ENCODE measurements around the gene VANGL2.
A peak's percentile ranks its signal among the peaks of the same experiment; 100 is the strongest.

The VANGL2 gene

DNA sequence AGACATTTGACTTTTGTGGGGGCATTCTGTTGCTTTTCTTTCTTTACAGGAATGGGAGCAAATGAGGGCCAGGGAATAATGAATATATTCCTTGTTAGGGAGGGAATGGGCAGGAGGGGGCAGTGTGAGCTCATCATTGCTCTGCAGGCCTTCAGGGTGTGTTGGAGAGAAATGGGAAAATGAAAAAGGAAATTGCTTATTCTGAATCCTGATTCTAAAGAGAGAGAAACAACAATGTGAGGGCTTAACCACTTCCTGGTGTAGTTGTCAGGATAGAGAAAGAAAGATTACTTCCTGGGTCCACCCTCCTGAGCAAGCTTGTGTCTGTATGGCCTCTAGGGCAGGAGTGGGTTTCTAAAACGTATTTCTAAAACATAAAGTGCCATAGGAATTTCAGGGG is 28.3 kb downstream of the VANGL2 start:
- peak; percentile 42 for DNase-seq (ENCODE audit: low spot score)

DNA sequence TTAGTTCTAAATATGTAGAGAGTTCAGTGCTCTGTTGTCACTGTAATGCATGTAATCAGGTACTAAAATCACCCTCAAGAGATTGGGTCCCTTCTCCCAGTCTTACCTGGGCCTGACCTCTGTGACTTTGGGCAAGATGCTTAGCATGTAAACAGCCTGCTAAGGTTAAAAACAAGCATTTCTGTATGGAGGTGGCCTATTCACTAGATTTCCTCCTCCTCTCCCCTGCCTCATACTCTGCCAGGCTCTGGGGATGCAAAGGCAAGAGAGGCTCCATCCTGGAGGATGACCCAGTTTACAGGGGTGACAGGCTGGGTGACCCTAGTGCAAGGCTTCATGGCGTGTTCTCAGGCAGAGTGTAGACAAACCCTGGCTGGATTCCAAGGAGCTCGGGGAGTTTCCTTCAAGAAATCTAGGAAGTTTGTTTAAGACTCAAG is 28.8 kb downstream of the VANGL2 start:
- DNase-seq (ENCODE audit: low spot score), result no peak

DNA sequence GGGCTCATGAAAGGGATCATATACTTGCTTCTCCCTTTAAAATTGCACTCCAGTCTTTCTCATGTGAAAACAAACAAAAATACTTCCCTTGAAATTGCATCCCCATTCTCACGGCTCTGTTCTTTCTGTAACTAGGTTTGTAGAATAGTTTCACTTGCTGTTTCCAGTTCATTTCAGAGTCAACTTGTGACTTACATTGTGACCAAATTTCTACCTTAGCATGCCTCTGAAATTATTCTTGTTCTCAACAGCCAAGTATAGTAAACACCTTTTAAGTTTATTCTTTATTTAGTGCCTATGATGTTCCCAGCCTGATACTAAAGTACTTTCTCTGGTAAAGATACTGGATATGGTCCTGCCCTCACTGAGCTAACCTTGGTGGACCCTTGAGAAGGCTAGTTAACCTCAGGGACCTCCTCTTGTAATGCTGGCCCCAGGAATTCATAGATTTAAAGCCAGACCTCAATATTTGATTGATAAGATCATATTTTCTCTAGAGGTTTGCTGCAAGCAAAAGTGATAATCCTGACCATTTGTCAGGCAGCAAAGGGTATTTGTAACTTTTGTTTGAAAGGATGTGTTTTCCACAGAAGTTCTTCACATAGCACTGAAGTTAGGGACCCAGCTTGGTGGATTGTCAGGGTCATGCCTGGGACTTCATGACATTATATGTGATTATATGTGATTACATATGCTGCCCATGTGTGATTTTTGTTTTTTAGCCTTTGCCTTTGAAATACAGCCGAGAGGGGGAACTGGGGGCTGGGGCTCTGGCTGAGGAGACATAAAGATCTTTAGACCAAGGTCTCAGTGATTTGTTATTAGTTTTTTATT is 29.6 kb downstream of the VANGL2 start:
- DNase-seq (ENCODE audit: low spot score), result no peak

DNA sequence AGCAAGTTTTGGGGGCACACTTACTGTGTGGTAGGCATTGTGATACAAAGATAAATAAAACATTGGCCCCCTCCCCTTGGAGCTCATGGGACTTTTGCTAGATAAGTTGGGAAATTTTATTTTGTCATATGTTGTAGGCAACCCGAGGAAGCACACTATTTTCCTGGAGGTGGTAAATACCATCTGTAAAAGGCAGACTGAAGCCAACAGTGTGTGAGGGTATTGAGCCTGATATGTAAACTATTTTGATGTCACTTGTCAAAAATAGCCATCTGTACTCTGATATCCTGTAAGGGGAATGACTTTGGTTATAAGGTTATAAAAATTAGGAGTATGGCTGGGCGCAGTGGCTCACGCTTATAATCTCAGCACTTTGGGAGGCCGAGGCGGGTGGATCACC is 30.6 kb downstream of the VANGL2 start:
- no peak for DNase-seq (ENCODE audit: low spot score)

DNA sequence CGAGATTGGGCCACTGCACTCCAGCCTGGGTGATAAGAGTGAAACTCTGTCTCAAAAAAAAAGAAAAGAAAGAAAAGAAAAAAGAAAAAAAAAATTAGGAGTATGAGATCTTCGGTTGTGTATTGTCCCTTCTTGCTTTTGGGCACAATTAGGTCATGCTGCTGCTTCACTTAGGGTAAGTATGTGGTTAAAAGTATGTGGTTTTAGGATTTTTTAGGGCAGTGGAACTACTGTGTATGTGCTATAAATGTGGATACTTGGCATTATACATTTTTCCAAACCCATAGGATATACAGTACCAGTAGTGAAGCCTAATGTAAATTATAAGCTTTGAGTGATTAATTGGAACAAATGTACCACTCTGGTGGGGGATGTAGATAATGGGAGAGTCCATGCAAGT is 31.2 kb downstream of the VANGL2 start:
- no peak for DNase-seq (ENCODE audit: low spot score)

DNA sequence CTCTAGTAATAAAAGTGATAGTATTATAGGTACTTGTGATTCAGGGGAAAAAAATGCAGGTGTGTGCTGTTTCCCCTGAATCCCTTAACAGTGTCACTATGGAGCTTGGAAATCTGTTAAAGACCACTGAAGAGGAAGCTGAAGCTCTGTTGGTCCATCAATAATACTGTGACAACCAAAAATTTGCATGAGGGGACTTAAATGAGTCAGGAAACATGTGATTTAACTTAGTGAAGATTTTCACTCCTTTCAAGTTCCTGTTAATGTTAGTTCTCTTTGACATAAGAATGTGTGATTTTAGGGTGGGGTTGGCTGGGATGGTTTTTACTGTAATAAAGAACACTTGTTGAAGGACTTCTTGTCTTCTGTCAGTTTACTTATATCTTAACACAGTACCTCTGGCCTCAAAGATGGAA is 32.0 kb downstream of the VANGL2 start:
- no peak for DNase-seq (ENCODE audit: low spot score)

GRCh38 chr1:160436966-160437365 is 36.6 kb downstream of the VANGL2 start:
- no peak for DNase-seq (ENCODE audit: low spot score)

DNA sequence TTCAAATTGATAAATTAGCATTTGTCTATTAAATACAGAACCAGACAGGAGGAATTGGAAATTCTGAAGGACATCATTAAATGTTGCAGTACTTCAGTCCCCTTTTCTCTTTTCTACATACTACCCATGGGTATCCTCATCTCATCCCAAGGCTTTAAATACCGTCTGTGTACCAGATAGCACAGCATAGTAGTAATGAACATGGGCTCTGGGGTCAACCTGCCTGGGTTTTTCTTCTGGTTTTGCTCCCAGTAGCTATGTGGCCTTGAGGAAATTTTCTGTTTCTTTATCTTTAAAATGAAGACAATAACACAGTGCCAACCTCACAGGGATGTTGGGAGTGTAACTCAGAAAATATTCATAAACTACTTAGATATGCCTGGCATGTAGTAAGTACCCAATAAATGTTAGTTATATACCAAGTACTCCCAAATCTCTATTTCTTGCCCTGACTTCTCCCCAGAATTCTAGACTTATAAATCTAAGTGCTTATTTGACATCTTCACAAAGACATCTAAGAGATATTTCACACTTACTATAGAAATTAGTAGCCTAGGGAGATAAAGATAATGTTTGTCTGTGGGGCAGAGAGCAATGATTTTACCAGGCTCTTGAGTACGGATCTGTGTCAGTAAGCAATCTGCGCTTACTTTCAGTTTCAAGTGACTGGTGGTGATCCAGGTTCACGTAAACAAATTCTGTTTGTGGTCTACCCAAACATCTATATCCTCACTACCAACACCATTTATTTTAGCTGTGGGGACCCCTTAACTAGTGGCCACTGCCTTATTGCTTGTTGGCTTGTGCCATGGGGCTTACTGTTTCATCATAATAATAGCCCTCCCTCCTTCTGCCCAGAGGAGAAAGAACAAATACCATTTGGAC is 37.3 kb downstream of the VANGL2 start:
- no peak for DNase-seq (ENCODE audit: low spot score)

DNA sequence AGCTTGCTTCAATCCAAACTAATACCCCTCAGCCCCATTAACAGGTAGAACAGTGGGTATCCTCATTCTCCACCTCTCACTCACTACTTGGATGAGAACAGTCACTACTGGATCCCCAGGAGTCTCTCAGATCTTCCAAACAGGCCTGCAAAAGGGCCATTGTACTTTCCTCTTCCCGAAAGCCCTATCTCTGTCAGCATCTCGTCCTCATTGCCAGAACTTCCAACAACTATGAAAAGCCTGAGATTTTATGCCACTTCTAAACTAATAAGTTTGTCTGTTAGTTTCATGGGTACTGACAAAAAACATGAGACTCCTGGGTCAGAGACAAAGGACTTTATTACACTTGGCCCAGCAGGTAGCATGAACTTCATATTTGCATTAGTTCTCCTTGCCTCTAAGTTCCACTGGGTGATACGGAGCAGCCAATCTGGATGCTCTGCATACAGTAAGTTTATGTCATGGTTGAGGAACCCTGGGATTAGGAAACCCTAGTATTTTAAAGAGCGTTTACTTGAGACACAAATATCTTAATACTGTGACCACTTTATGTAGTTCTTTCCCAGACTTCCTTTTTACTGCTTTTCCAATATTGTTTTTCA is 38.1 kb downstream of the VANGL2 start:
- DNase-seq (ENCODE audit: low spot score), result no peak

GRCh38 chr1:160438935-160439334 is 38.6 kb downstream of the VANGL2 start:
- no peak for DNase-seq (ENCODE audit: low spot score)

- DNase-seq (ENCODE audit: low spot score), result no peak
These were observed 39.4 kb downstream of the VANGL2 start for GRCh38 chr1:160439718-160440117.

DNA sequence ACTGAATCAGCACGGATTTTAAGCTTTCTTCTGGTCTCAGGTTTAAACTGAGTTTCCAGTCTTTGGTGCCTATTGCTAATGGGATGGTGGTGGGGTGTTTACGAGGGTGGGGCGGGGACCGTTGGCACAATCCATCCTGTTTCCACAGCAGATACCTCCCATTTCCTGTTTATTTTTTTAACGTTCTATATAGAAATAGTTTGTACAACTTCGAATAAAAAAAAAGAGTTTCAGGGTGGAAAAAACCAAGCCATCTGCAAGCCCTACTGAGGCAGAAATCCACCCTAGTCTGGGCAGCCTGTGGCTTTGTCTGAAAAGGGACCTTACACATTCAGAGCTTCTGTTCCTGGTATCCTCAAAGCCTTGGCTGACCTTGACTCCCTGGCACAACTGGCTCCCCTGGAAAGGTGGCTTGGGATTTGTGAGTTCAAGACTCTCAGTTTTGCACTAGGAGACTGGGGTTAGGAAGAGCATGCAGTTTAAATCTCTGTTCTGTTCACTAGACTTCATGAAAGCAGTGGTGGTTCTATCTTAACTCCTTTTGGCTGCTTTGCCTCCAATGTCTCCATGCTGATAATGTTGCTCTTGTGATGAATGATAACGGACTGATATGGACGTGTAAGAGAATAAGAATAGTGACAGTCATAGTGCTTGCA is 46.7 kb downstream of the VANGL2 start:
- DNase-seq (ENCODE audit: low spot score), result no peak

GRCh38 chr1:160449494-160449893 is 49.1 kb downstream of the VANGL2 start:
- DNase-seq (ENCODE audit: low spot score), result no peak

DNA sequence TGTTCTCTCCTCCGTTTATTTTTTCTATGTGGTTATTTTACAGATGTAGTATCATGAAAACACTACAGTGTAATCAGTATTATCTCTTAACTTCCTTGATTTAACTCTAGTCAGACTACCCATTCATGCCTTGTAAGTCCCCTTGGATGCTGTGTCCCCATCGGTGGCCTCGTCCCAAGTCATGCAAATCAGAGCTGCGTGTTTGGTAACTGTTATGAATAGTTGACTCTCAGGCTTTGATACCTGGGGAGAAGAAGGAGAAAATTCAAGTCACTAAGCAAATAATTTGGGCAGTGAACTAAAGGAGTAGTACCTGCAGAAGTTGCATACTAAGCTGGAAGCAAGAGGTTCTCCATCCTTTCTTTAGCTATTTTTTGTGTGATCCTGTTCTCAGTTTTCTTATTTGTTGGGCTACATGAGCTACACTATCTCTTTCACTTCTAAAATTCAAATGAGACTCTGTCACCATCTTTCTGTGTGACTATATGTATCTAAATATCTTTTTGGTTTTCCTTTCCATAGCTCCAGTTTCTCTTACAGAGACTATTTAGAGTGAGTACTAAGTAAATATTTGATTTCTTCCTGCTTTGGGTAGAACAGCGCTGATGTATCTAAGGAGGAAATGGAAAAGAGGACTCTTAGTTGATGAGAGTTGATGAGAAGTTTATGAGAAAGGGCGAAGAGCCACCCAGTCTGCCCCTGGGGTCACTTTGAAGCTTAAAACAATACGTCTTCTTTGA is 50.9 kb downstream of the VANGL2 start:
- no peak for DNase-seq (ENCODE audit: low spot score)

DNA sequence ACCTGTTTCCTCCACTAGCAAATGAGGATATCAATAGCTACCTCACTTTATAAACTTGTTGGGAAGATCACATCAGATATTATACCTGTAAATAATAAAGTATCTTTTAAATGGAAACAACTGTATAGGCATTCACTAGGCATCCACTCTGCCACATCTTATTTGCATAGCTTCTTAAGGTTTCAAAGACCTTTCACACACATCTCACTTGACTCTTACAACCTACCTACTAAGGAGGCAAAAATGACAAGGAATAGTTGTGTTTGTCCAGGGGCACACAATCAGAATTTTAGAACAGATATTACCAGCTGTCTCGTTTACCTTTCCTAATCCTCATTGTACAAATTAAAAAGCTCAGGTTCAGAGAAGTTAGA is 51.5 kb downstream of the VANGL2 start:
- no peak for DNase-seq (ENCODE audit: low spot score)

DNA sequence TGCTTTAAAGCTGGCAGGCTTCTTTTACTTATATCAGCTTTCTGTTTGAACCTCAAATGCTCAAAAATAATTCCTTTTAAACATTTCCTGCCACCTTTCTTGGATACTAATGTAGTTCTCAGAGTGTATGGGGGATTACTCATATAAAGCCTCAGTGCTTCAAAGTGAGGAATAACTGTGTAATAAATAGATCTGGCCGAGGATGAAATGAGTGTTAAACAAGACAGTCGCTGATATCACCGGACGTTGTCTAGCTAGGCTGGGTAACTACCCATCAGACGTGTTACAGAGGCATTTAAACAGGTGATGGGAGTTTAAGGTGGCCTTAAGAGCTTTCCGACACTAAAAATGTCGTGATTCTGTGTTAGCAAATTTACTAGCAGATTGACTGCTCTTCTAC is 53.1 kb downstream of the VANGL2 start:
- DNase-seq (ENCODE audit: low spot score), result no peak

DNA sequence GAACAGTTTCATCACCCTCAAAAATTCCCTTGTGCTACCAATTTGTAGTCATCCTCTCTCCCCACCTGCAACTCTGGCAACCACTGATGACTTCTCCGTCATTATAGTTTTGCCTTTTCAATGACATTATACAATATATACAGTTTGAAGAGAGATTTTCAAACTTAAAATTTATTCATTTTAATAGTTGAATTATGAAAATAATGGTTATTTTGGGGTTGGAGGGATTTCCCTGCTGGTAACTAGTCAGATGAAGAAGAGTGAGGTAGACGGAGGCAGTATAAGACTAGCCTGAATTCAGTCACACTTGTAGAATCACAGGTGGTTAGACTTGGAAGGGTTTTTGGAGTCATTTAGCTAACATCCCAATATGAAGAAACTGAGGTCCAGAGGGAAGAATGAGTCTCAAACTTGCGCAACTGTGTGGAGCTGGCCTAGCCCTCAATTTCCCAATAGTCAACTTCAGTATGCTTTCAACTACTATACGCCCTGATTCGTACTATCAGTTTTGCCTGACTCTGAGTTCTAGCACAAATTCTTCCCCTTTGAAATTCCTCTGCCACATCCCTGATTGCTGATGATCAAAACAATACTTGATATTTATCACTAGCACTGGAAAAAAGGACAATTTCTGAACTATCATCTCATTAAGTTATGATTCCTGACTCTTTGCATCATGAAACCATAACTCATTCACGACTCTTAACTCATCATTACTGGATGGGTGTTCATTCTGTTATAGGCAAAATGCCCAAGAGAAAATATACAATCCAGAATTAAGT is 54.2 kb downstream of the VANGL2 start:
- no peak for DNase-seq (ENCODE audit: low spot score)

DNA sequence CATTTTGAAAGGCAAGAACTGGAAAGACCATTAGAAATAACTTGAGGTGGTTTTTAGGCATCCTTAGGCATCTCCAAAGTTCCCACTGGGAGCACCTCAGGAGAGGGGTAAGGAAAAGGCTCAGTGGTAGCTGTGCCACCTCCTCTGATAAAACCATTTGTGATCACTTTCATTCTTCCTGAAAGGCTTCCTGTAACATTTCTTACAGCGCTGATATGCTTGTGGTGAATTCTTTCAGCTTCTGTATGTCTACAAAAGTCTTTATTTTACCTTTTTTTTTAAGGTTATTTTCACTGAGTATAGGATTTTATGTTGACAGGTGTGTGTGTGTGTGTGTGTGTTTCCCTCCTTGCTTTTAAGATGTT is 54.8 kb downstream of the VANGL2 start:
- DNase-seq (ENCODE audit: low spot score), result no peak

GRCh38 chr1:160459056-160459455 is 58.7 kb downstream of the VANGL2 start:
- DNase-seq (ENCODE audit: low spot score), result no peak

- no peak for DNase-seq (ENCODE audit: low spot score)
These were observed 59.3 kb downstream of the VANGL2 start for GRCh38 chr1:160459687-160460086.

GRCh38 chr1:160460214-160460642 is 59.9 kb downstream of the VANGL2 start:
- no peak for DNase-seq (ENCODE audit: low spot score)

Data from RKO (cell line).